ENCODE results near the gene USP19. TPM values are rescaled to one million over a fixed set of nuclear protein-coding genes. Genes with fewer than 3 reads are reported as not detected.
A peak's percentile ranks its signal among the peaks of the same experiment; 100 is the strongest.

Gene USP19
- total and polyA plus RNA-seq, 10 of the 15 experiments (the other 5 are each of a cell fraction or from before 2014, with no cell fraction given): 0.24 to 64.2 (median 33.2) TPM

GRCh38 chr3:49093853-49094767 lies 26.5 kb downstream of the USP19 start, which contains the start of gene QRICH1 (continued):
- peak; percentile 100 for TF ChIP-seq CBFB (IDR thresholded peaks at IDR 0.05; ENCODE audit: low read depth)
- TF ChIP-seq ZSCAN29 (IDR thresholded peaks at IDR 0.05): 0 out of 2 replicates have a peak, but pooled peaks have one; percentile 21
- TF ChIP-seq, protein P1, sequence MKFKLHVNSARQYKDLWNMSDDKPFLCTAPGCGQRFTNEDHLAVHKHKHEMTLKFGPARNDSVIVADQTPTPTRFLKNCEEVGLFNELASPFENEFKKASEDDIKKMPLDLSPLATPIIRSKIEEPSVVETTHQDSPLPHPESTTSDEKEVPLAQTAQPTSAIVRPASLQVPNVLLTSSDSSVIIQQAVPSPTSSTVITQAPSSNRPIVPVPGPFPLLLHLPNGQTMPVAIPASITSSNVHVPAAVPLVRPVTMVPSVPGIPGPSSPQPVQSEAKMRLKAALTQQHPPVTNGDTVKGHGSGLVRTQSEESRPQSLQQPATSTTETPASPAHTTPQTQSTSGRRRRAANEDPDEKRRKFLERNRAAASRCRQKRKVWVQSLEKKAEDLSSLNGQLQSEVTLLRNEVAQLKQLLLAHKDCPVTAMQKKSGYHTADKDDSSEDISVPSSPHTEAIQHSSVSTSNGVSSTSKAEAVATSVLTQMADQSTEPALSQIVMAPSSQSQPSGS (IDR thresholded peaks at IDR 0.05; ENCODE audit: low read length): no peak
- TF ChIP-seq, protein P2, sequence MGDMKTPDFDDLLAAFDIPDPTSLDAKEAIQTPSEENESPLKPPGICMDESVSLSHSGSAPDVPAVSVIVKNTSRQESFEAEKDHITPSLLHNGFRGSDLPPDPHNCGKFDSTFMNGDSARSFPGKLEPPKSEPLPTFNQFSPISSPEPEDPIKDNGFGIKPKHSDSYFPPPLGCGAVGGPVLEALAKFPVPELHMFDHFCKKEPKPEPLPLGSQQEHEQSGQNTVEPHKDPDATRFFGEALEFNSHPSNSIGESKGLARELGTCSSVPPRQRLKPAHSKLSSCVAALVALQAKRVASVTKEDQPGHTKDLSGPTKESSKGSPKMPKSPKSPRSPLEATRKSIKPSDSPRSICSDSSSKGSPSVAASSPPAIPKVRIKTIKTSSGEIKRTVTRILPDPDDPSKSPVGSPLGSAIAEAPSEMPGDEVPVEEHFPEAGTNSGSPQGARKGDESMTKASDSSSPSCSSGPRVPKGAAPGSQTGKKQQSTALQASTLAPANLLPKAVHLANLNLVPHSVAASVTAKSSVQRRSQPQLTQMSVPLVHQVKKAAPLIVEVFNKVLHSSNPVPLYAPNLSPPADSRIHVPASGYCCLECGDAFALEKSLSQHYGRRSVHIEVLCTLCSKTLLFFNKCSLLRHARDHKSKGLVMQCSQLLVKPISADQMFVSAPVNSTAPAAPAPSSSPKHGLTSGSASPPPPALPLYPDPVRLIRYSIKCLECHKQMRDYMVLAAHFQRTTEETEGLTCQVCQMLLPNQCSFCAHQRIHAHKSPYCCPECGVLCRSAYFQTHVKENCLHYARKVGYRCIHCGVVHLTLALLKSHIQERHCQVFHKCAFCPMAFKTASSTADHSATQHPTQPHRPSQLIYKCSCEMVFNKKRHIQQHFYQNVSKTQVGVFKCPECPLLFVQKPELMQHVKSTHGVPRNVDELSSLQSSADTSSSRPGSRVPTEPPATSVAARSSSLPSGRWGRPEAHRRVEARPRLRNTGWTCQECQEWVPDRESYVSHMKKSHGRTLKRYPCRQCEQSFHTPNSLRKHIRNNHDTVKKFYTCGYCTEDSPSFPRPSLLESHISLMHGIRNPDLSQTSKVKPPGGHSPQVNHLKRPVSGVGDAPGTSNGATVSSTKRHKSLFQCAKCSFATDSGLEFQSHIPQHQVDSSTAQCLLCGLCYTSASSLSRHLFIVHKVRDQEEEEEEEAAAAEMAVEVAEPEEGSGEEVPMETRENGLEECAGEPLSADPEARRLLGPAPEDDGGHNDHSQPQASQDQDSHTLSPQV (IDR thresholded peaks at IDR 0.05): no peak
- peak; percentile 3; the same call in 1 of the 2 replicates for TF ChIP-seq NRF1 (conservative IDR thresholded peaks at IDR 0.05; ENCODE audit: low read depth, low read length)
- no peak for TF ChIP-seq SUZ12 (IDR thresholded peaks at IDR 0.05; ENCODE audit: unreplicated experiment)
- peak; percentile 87 for TF ChIP-seq POLR2A (IDR thresholded peaks at IDR 0.05; ENCODE audit: low read depth, low read length)
- TF ChIP-seq NFYA (IDR thresholded peaks at IDR 0.05; ENCODE audit: borderline replicate concordance, low read depth, low read length): no peak
- TF ChIP-seq EP300 (IDR thresholded peaks at IDR 0.05; ENCODE audit: borderline replicate concordance in 1 of 2, control insufficient read depth in 1 of 2, low read depth in 2 of 2, low read length in 2 of 2): no peak
- TF ChIP-seq, protein P3, sequence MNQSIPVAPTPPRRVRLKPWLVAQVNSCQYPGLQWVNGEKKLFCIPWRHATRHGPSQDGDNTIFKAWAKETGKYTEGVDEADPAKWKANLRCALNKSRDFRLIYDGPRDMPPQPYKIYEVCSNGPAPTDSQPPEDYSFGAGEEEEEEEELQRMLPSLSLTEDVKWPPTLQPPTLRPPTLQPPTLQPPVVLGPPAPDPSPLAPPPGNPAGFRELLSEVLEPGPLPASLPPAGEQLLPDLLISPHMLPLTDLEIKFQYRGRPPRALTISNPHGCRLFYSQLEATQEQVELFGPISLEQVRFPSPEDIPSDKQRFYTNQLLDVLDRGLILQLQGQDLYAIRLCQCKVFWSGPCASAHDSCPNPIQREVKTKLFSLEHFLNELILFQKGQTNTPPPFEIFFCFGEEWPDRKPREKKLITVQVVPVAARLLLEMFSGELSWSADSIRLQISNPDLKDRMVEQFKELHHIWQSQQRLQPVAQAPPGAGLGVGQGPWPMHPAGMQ (IDR thresholded peaks at IDR 0.05; ENCODE audit: borderline replicate concordance): peak; percentile 96
- TF ChIP-seq MYC (IDR thresholded peaks at IDR 0.05; ENCODE audit: insufficient read depth, insufficient read length, insufficient replicate concordance, low read length, severe bottlenecking): no peak
- 0 out of 2 replicates have a peak, but pooled peaks have one; percentile 18 for TF ChIP-seq MEF2A (IDR thresholded peaks at IDR 0.05; ENCODE audit: insufficient read depth, low read depth, low read length)
- peak; percentile 91 for TF ChIP-seq FOXK2 (IDR thresholded peaks at IDR 0.05)
